HepG2 (cell line): Measurements from ENCODE around the gene RELL1. TPM values are rescaled to one million over a fixed set of nuclear protein-coding genes. Genes with fewer than 3 reads are reported as not detected.

ENCODE experiments used
- ATAC-seq: fragments of 200-7000 bp; cut with Tn5 transposase; 3 replicates; pipeline ENCODE4 v1.9.1; 2020; ENCODE audit warnings: mild to moderate bottlenecking, moderate library complexity
- BruUV-seq: library from RNA; stranded (reverse); fragments of 400-500 nt; replicated peaks from 2 replicates; lab custom pipeline; 2021; lab: Mats Ljungman, UMichigan
- CTCF ChIA-PET: fragments of 300-600 bp; formaldehyde crosslinking; extraction: SDS; loops from one replicate; lab custom pipeline; 2021; ENCODE audit warnings: low total read pairs, inconsistent platforms, low intra/inter-chr PET ratio; lab: Yijun Ruan, JAX
- POLR2A ChIA-PET: fragments of 350-600 bp; sonication (Branson Sonifier 250); formaldehyde crosslinking; loops from one replicate; lab custom pipeline; 2020; ENCODE audit warnings: antibody characterized with exemption, inconsistent platforms; lab: Yijun Ruan, JAX
- DNase-seq: peaks from one replicate; pipeline ENCODE4 v3.0.0-alpha.2; 2015; ENCODE audit warnings: low spot score
- FAIRE-seq: peaks from 3 replicates; lab custom pipeline; 2011; peaks lifted over from hg19 to GRCh38; lab: Jason Lieb, UNC
- H2AFZ ChIP-seq: one replicate; pipeline ENCODE4 v1.6.1; 2011; ENCODE audit warnings: low read length, inconsistent platforms
- H3K27ac ChIP-seq: fragments of 300-600 bp; 3 replicates; pipeline ENCODE4 v1.8.0; 2011; ENCODE audit warnings: mixed run types, mild to moderate bottlenecking, mixed read lengths, low read length, inconsistent platforms; ENCODE audit not compliant: insufficient read depth; ENCODE audit errors: extremely low read length
- H3K27me3 ChIP-seq, 2 experiments: fragments of 200-600 bp in 1 of 2; 2 replicates in 1 of 2; 3 replicates in 1 of 2; pipeline versions ENCODE4 v1.6.0 to v1.8.0; 2011; ENCODE audit warnings: low read length in 2 of 2, mild to moderate bottlenecking in 2 of 2, moderate library complexity in 2 of 2, inconsistent platforms in 1 of 2; ENCODE audit not compliant: insufficient read depth in 2 of 2, control insufficient read depth in 1 of 2
- H3K36me3 ChIP-seq, 2 experiments: fragments of 200-600 bp in 1 of 2; replicated peaks in 1 of 2; 2 replicates in 1 of 2; 3 replicates in 1 of 2; pipeline versions ENCODE4 v1.5.1 to v1.8.0; 2011; ENCODE audit warnings: low read length in 2 of 2, inconsistent platforms in 1 of 2; ENCODE audit not compliant: insufficient read depth in 2 of 2, control insufficient read depth in 1 of 2
- H3K4me1 ChIP-seq: 2 replicates; pipeline ENCODE4 v1.5.1; 2012; ENCODE audit warnings: low read length, inconsistent platforms; ENCODE audit not compliant: insufficient read depth
- H3K4me2 ChIP-seq: 2 replicates; pipeline ENCODE4 v1.6.0; 2011; ENCODE audit warnings: low read depth, low read length, inconsistent platforms
- H3K4me3 ChIP-seq, 3 experiments: fragments of 200-600 bp in 1 of 3; sonication (generic), shearing (Covaris generic) in 1 of 3; replicated peaks in 1 of 3; 2 replicates each; pipeline ENCODE4 v1.5.1; 2011 to 2016; ENCODE audit warnings: low read length in 3 of 3, inconsistent platforms in 2 of 3, low read depth in 2 of 3, mild to moderate bottlenecking in 2 of 3, control low read depth in 1 of 3, mixed read lengths in 1 of 3; ENCODE audit not compliant: insufficient read depth in 1 of 3
- H3K79me2 ChIP-seq: one replicate; pipeline ENCODE4 v1.6.1; 2011; ENCODE audit warnings: low read length, inconsistent platforms; ENCODE audit not compliant: insufficient read depth
- H3K9ac ChIP-seq: 2 replicates; pipeline ENCODE4 v1.6.0; 2011; ENCODE audit warnings: mild to moderate bottlenecking, low read depth, low read length, inconsistent platforms; ENCODE audit not compliant: insufficient read depth
- H3K9me3 ChIP-seq: 2 replicates; pipeline ENCODE4 v1.5.1; 2012; ENCODE audit warnings: mild to moderate bottlenecking, low read length
- H4K20me1 ChIP-seq: 2 replicates; pipeline ENCODE4 v1.6.0; 2011; ENCODE audit warnings: inconsistent platforms, mild to moderate bottlenecking, low read length, moderate library complexity; ENCODE audit not compliant: insufficient read depth
- MAFF ChIP-seq: IDR thresholded peaks from 2 replicates; pipeline ENCODE4 v1.6.1; 2011; ENCODE audit warnings: low read depth, low read length, improper control_type of control experiment
- MAFK ChIP-seq, 2 experiments: IDR thresholded peaks in 1 of 2; conservative IDR thresholded peaks in 1 of 2; 2 replicates each; pipeline ENCODE4 v1.6.1; 2011; ENCODE audit warnings: improper control_type of control experiment in 2 of 2, low read length in 2 of 2
- WGBS: methylation state at CpG from one replicate; pipeline ENCODE4 v1.1.6; 2017; ENCODE audit warnings: low lambda C conversion rate; 5-methylcytosine and 5-hydroxymethylcytosine counted together
- in situ Hi-C: cut with HindIII; loops from 2 replicates; pipeline ENCODE4 v1.10.0; 2017; ENCODE audit warnings: low pct_unique_long_range_greater_than_20kb; ENCODE audit not compliant: extremely low pct_ligation_motif_present
- intact Hi-C: fragments of 100-400 bp; cut with micrococcal nuclease; formaldehyde crosslinking; loops from one replicate; pipeline ENCODE4 v1.10.0; 2022; ENCODE audit not compliant: unreplicated experiment
- polyA plus RNA-seq, 8 experiments: library from polyadenylated mRNA; depleted of rRNA in 3 of 8; stranded (reverse) in 7 of 8; unstranded in 1 of 8; fragments of >200 nt; fragmentation: Illumina TruSeq in 4 of 8; extraction: Trizol in 4 of 8; gene quantifications; 2 replicates each; pipeline versions ENCODE4 v1.2.1 to v1.2.3, GENCODE V29; 2011 to 2016; ENCODE audit warnings: low read depth in 4 of 8, missing spikeins in 1 of 8, mixed read lengths in 1 of 8; ENCODE audit not compliant: insufficient read depth in 1 of 8
- total RNA-seq, 5 experiments: library from RNA; depleted of rRNA; stranded (reverse); fragments of >200 nt; fragmentation: Illumina TruSeq; extraction: Trizol; gene quantifications; 2 replicates each; pipeline ENCODE4 v1.2.3, GENCODE V29; 2016; ENCODE audit warnings: low read depth in 1 of 5
- TF ChIP-seq, protein P1 (sequence below): sonication (generic); formaldehyde crosslinking; IDR thresholded peaks from 2 replicates; pipeline ENCODE4 v1.4.0; 2020; ENCODE audit warnings: missing genetic modification reagents, borderline replicate concordance

The RELL1 gene
- total and polyA plus RNA-seq, 2 of the 13 experiments (the other 11 are each of a cell fraction or from before 2014, with no cell fraction given) = 8.4 to 58.4 TPM

DNA sequence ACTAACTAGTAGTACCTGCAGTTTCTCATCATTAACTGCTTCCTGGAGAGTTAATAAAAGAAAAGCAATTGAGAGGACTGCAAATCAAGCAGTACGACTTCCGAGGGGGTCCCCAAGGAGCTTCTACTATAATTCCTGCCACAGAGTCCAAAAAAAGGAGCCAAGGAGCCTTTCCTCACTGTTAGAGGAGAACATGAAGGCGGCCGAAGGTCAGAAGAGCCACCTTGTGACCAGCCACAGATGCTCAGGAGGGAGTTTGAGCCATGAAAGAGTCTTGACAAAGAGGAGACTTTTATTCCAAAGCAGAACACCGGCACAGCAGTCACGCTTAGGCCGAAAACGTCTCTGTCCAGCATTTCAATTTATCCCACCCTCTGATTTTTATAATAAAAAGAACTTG is 62.2 kb downstream of the RELL1 start:
- ChIA-PET POLR2A (no interaction called here), CTCF (no interaction called here)
- no TSS peak for BruUV-seq
- H3K27ac ChIP-seq = no peak overlapping the region
- H3K36me3 ChIP-seq = peaks cover 1 to 15% of the 10 kb centered on the region in 2 experiments; a peak in 2 of 5 replicates
- 99% methylated on average over 8 of the region's 8 CpGs for WGBS
- peaks cover 6% of the 10 kb centered on the region; the same call in 1 of the 2 replicates for H3K4me1 ChIP-seq
- H3K27me3 ChIP-seq = no peaks in the 10 kb centered on the region
- H3K79me2 ChIP-seq = no peaks in the 10 kb centered on the region
- H3K9ac ChIP-seq = no peak overlapping the region
- intact Hi-C loops = no loop called here
- H3K9me3 ChIP-seq = no peaks in the 10 kb centered on the region
- no peak overlapping the region for H3K4me2 ChIP-seq
- ATAC-seq (no peak), FAIRE-seq (no peak), DNase-seq (no peak)
- no peak overlapping the region for H3K4me3 ChIP-seq
- H2AFZ ChIP-seq = no peak overlapping the region
- TF ChIP-seq, protein P1, sequence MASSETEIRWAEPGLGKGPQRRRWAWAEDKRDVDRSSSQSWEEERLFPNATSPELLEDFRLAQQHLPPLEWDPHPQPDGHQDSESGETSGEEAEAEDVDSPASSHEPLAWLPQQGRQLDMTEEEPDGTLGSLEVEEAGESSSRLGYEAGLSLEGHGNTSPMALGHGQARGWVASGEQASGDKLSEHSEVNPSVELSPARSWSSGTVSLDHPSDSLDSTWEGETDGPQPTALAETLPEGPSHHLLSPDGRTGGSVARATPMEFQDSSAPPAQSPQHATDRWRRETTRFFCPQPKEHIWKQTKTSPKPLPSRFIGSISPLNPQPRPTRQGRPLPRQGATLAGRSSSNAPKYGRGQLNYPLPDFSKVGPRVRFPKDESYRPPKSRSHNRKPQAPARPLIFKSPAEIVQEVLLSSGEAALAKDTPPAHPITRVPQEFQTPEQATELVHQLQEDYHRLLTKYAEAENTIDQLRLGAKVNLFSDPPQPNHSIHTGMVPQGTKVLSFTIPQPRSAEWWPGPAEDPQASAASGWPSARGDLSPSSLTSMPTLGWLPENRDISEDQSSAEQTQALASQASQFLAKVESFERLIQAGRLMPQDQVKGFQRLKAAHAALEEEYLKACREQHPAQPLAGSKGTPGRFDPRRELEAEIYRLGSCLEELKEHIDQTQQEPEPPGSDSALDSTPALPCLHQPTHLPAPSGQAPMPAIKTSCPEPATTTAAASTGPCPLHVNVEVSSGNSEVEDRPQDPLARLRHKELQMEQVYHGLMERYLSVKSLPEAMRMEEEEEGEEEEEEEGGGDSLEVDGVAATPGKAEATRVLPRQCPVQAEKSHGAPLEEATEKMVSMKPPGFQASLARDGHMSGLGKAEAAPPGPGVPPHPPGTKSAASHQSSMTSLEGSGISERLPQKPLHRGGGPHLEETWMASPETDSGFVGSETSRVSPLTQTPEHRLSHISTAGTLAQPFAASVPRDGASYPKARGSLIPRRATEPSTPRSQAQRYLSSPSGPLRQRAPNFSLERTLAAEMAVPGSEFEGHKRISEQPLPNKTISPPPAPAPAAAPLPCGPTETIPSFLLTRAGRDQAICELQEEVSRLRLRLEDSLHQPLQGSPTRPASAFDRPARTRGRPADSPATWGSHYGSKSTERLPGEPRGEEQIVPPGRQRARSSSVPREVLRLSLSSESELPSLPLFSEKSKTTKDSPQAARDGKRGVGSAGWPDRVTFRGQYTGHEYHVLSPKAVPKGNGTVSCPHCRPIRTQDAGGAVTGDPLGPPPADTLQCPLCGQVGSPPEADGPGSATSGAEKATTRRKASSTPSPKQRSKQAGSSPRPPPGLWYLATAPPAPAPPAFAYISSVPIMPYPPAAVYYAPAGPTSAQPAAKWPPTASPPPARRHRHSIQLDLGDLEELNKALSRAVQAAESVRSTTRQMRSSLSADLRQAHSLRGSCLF (CRISPR knock-in tag) = no peak
- TF ChIP-seq MAFK (conservative IDR thresholded peaks at IDR 0.05 in 1 of 2, IDR thresholded peaks at IDR 0.05 in 1 of 2; ENCODE audit: low read length in 2 of 2) (peak in 1 of 2 experiments; percentile 19; a peak in 1 of 4 replicates), MAFF (0 out of 2 replicates have a peak, but pooled peaks have one; percentile 18)
- in situ Hi-C loops = no loop called here
- H4K20me1 ChIP-seq = no peaks in the 10 kb centered on the region
